Measurements from ENCODE around the gene HOMER2. TPM values are rescaled to one million over a fixed set of nuclear protein-coding genes. Genes with fewer than 3 reads are reported as not detected.

HOMER2 gene
- total and polyA plus RNA-seq, 2 experiments from 2014 or later = 10.8 to 23.9 TPM

- TF ChIP-seq REST (IDR thresholded peaks at IDR 0.05; ENCODE audit: unreplicated experiment) (no peak), ZNF114 (CRISPR knock-in tag; IDR thresholded peaks at IDR 0.05) (no peak), ETS1 (IDR thresholded peaks at IDR 0.05) (no peak), STAT1 (IDR thresholded peaks at IDR 0.05; ENCODE audit: unreplicated experiment) (no peak), JUNB (IDR thresholded peaks at IDR 0.05; ENCODE audit: unreplicated experiment) (no peak), EZH2phosphoT487 (IDR thresholded peaks at IDR 0.05; ENCODE audit: unreplicated experiment) (no peak)
These were observed 17.7 kb upstream of the HOMER2 start (continued) for GRCh38 chr15:82970078-82970686.

- Mint-ChIP-seq H3K36me3 (ENCODE audit: low read depth) (no peaks in the 10 kb centered on the region), H3K27ac (no peak overlapping the region), H3K27me3 (ENCODE audit: insufficient read depth, low read depth, poor library complexity) (peaks cover 3% of the 10 kb centered on the region), H3K9me3 (no peaks in the 10 kb centered on the region), H3K4me3 (no peak overlapping the region), H3K4me1 (0 out of 3 replicates have a peak, but pooled peaks cover under 1% of the 10 kb centered on the region)
- Histone ChIP-seq H2AFZ (no peak overlapping the region), H3K36me3 (ENCODE audit: insufficient read depth) (no peaks in the 10 kb centered on the region), H3K79me2 (replicated peaks; ENCODE audit: insufficient read depth) (no peaks in the 10 kb centered on the region), H4K20me1 (replicated peaks; ENCODE audit: insufficient read depth) (no peaks in the 10 kb centered on the region), H3K4me1 (ENCODE audit: insufficient read depth) (no peaks in the 10 kb centered on the region), H3K27ac (ENCODE audit: low read depth) (no peak overlapping the region), H3K27me3 (ENCODE audit: insufficient read depth) (no peaks in the 10 kb centered on the region), H3K9me2 (ENCODE audit: insufficient read depth) (no peaks in the 10 kb centered on the region), H3F3A (replicated peaks; ENCODE audit: low read depth) (no peaks in the 10 kb centered on the region), H3K4me3 (no peak overlapping the region), H3K4me2 (no peak overlapping the region)
- DNase-seq (ENCODE audit: low spot score) = no peak
- ATAC-seq = no peak
- no peak for TF ChIP-seq POLR2AphosphoS5 (IDR thresholded peaks at IDR 0.05; ENCODE audit: low read depth)
- no peak for TF ChIP-seq EZH2phosphoT487 (IDR thresholded peaks at IDR 0.05; ENCODE audit: unreplicated experiment)
- TF ChIP-seq CREB1 (CRISPR knock-in tag; IDR thresholded peaks at IDR 0.05; ENCODE audit: low read depth) = no peak
- no peak for TF ChIP-seq ETS1 (IDR thresholded peaks at IDR 0.05)
- no peak for TF ChIP-seq ZNF331 (CRISPR knock-in tag; IDR thresholded peaks at IDR 0.05; ENCODE audit: low read depth)
- no peak for TF ChIP-seq NANOG (IDR thresholded peaks at IDR 0.05; ENCODE audit: borderline replicate concordance)
- TF ChIP-seq STAT1 (IDR thresholded peaks at IDR 0.05; ENCODE audit: unreplicated experiment) = no peak
- TF ChIP-seq ZNF462 (CRISPR knock-in tag; IDR thresholded peaks at IDR 0.05) = no peak
- TF ChIP-seq EZH2 (IDR thresholded peaks at IDR 0.05; ENCODE audit: low read depth, unreplicated experiment) = no peak
These were observed 16.8 kb upstream of the HOMER2 start for GRCh38 chr15:82969353-82969752.

Measured in GM23338 (cell line).